ENCODE results near the gene SDCCAG8.

SDCCAG8 gene

DNA sequence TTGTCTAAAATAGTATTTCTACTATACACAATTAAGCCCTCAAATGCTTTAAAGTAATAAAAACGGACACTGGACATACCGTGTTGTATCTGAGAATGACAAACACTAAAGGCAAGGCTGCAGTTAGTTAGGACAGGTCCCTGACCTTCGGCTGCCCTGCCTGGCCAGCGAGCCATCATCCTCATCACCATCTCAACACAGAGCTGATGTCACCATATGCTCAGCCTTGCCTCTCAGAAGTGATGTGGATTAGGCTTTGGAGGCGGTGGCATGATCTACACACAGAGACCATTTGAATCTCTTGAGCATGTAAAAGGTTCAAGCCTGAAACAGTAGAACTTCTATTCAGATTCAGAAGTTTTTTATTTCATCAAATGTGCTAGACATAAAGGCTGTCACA, 244.7 kb downstream of the SDCCAG8 start:
- H3K4me1 ChIP-seq (ENCODE audit: control insufficient read depth, insufficient read depth, low read length), result no peaks in the 10 kb centered on the region
- no peaks in the 10 kb centered on the region for H3K27me3 ChIP-seq (ENCODE audit: control insufficient read depth, insufficient read depth, low read length)
- H3K9me3 ChIP-seq (ENCODE audit: control insufficient read depth, low read length), result no peaks in the 10 kb centered on the region
- H3K9ac ChIP-seq (ENCODE audit: low read length), result no peak overlapping the region
- no peak overlapping the region for H3K4me3 ChIP-seq (ENCODE audit: low read length)
- H3K36me3 ChIP-seq (ENCODE audit: control insufficient read depth, insufficient read depth, low read length), result no peaks in the 10 kb centered on the region

DNA sequence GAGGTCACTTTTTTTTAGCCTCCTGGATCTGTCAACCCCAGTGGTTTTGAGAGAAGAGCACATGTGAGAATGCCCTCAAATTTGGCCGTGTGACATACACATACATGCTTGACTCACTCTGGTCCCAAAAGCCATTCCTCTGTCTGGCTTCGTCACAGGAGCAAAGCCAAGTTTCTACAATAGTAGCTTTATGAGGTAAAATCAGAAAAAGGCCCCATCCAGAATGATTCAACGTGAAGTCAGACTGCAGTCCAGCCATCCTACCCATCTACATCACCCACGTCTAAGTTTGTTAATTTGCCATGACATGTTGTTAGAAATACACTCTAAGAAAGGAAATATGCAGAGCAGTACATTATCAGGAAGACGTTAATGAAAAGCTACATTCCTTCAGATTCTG, 245.2 kb downstream of the SDCCAG8 start:
- Histone ChIP-seq H3K27me3 (ENCODE audit: control insufficient read depth, insufficient read depth, low read length) (no peaks in the 10 kb centered on the region), H3K36me3 (ENCODE audit: control insufficient read depth, insufficient read depth, low read length) (no peaks in the 10 kb centered on the region), H3K4me3 (ENCODE audit: low read length) (no peak overlapping the region), H3K9me3 (ENCODE audit: control insufficient read depth, low read length) (no peaks in the 10 kb centered on the region), H3K4me1 (ENCODE audit: control insufficient read depth, insufficient read depth, low read length) (no peaks in the 10 kb centered on the region), H3K9ac (ENCODE audit: low read length) (no peak overlapping the region)

DNA sequence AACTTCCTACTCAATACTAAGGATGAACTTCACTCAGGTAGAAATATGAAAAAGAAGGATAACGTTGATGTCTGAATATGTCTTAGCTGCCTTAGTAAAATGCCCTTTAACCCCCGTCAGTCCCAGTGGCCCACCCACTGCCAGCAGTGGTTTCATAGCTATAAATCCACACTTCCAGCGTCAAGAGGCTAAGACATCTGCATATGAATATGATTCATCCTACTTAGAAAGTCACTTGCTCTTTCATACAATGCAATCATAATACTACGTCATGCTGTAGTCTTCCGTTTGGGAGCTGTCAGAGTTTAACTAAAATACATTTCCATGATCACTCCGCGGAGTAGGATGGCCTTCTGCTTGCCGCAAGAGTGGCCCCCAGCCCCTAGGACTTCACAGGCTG, 247.3 kb downstream of the SDCCAG8 start:
- Histone ChIP-seq H3K27me3 (ENCODE audit: control insufficient read depth, insufficient read depth, low read length) (no peaks in the 10 kb centered on the region), H3K36me3 (ENCODE audit: control insufficient read depth, insufficient read depth, low read length) (no peaks in the 10 kb centered on the region), H3K4me1 (ENCODE audit: control insufficient read depth, insufficient read depth, low read length) (no peaks in the 10 kb centered on the region), H3K9me3 (ENCODE audit: control insufficient read depth, low read length) (no peaks in the 10 kb centered on the region), H3K4me3 (ENCODE audit: low read length) (no peak overlapping the region), H3K9ac (ENCODE audit: low read length) (no peak overlapping the region)

DNA sequence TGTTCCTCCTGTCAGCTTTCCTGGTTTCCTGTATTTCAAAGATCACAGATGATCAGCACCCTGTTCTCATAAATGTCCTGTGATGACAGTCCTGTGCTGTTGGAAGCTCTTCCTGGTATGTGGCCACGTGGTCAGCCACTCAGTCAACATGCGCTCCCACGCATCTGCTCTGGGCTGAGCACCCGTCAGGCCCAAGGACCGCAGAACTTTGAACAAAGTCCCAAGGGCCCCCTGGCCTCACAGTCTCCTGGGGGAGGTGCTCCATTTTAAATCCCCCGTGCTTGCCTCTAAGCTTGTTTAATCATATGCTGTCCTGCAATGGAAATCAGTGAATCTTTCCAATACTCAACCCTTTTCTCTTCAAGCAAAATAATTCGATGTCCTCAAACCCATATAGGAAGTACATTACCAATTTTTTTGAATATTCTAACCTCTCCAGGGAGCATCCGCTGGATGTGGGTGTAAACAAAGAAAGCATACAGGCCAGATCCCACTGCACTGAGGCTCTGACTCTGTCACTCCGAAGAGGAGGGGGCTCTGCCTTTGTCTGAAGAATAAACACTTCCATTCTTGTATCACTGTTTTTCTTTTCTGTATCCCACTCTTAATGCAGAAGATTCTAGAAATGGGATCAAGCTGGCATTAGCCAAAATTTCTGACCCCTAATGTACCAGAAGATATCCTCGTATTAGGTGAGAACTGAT, 250.3 kb downstream of the SDCCAG8 start:
- no peaks in the 10 kb centered on the region for H3K27me3 ChIP-seq (ENCODE audit: control insufficient read depth, insufficient read depth, low read length)
- no peak overlapping the region for H3K9ac ChIP-seq (ENCODE audit: low read length)
- no peaks in the 10 kb centered on the region for H3K4me1 ChIP-seq (ENCODE audit: control insufficient read depth, insufficient read depth, low read length)
- H3K36me3 ChIP-seq (ENCODE audit: control insufficient read depth, insufficient read depth, low read length), result no peaks in the 10 kb centered on the region
- H3K4me3 ChIP-seq (ENCODE audit: low read length), result no peak overlapping the region
- no peaks in the 10 kb centered on the region for H3K9me3 ChIP-seq (ENCODE audit: control insufficient read depth, low read length)

DNA sequence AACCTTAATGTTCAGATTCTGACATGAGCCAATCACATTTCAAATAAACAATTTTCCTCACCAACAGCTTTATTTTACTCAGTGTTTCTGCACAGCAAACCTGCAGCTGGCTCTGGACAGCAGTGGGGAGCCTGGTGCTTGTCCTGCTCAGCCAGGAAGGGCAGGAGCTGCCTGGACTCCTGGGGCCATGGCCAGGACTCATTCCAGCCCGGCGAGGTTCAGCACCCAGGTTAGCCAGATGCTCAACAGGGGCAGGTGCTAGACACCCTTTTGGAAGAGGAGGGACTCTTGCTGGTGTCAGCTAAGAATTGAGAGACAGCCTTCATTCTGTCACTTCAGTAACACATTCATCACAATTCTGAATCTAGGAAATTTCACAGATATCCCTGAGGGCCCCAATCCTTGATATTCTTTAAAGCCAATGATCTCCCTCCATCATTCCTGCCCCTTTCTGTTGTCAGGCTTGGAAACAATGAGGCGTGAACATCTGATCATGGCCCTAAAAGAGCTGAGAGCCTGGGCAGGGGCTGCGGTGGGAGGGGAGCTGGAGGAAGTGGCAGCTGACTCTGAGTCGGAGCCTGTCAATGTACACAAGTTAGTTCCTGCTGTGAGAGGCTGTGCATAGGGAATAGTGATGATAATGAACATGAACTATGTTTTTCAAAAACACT, 251.3 kb downstream of the SDCCAG8 start:
- H3K27me3 ChIP-seq (ENCODE audit: control insufficient read depth, insufficient read depth, low read length), result no peaks in the 10 kb centered on the region
- no peaks in the 10 kb centered on the region for H3K36me3 ChIP-seq (ENCODE audit: control insufficient read depth, insufficient read depth, low read length)
- H3K4me1 ChIP-seq (ENCODE audit: control insufficient read depth, insufficient read depth, low read length), result no peaks in the 10 kb centered on the region
- no peak overlapping the region for H3K4me3 ChIP-seq (ENCODE audit: low read length)
- no peak overlapping the region for H3K9ac ChIP-seq (ENCODE audit: low read length)
- H3K9me3 ChIP-seq (ENCODE audit: control insufficient read depth, low read length), result no peaks in the 10 kb centered on the region

DNA sequence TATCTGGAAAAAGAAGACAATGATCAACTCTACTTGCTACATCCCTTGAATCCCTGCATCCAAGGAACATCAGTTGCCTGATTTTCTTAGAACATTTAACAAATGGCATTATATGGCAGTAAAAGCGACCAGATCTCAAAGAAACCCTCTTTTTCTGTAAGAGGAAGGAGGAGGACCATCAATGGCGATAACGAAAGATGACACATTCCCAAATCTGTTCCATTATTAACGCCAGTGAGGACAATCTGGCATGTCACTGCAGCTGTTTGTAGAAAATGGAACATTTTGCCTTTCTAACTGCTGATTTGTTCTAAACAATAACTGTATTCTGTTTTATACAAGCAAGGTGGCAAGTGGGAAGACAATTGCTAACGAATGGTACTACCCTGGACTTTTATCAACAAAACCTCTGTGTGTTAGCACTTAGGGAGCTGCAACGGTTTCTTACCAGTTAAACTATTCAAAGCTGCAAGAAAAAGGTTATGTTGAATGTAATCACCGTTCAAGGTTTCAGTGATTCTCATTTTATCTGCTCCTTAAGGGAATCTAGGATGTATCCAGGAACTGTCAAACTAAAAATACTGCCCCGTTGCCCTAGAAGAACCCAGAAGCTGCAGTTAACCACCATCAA, 251.9 kb downstream of the SDCCAG8 start:
- Histone ChIP-seq H3K36me3 (ENCODE audit: control insufficient read depth, insufficient read depth, low read length) (no peaks in the 10 kb centered on the region), H3K9ac (ENCODE audit: low read length) (no peak overlapping the region), H3K27me3 (ENCODE audit: control insufficient read depth, insufficient read depth, low read length) (no peaks in the 10 kb centered on the region), H3K9me3 (ENCODE audit: control insufficient read depth, low read length) (no peaks in the 10 kb centered on the region), H3K4me3 (ENCODE audit: low read length) (no peak overlapping the region), H3K4me1 (ENCODE audit: control insufficient read depth, insufficient read depth, low read length) (no peaks in the 10 kb centered on the region)

DNA sequence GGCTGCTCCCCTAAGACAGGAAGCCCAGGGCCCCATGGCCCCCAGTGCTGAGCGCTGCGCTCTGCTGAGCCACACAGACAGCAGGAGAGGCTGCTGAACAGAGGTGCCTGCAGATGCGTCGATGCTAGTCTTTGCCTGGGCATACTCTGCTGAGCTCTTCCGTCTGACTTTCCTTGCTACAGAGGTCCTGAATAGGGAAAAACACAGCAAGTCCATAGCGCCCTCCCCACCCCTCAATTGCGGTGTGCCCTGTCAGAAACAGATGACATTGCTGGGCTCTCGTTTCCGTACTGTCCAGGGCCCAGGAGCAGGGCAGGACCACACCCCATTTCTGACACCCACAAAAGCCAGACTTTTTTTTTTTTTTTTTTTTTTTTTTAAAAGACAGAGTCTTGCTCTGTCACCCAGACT, 252.5 kb downstream of the SDCCAG8 start:
- H3K36me3 ChIP-seq (ENCODE audit: control insufficient read depth, insufficient read depth, low read length), result no peaks in the 10 kb centered on the region
- H3K4me1 ChIP-seq (ENCODE audit: control insufficient read depth, insufficient read depth, low read length), result no peaks in the 10 kb centered on the region
- no peaks in the 10 kb centered on the region for H3K27me3 ChIP-seq (ENCODE audit: control insufficient read depth, insufficient read depth, low read length)
- no peaks in the 10 kb centered on the region for H3K9me3 ChIP-seq (ENCODE audit: control insufficient read depth, low read length)
- no peak overlapping the region for H3K4me3 ChIP-seq (ENCODE audit: low read length)
- no peak overlapping the region for H3K9ac ChIP-seq (ENCODE audit: low read length)

DNA sequence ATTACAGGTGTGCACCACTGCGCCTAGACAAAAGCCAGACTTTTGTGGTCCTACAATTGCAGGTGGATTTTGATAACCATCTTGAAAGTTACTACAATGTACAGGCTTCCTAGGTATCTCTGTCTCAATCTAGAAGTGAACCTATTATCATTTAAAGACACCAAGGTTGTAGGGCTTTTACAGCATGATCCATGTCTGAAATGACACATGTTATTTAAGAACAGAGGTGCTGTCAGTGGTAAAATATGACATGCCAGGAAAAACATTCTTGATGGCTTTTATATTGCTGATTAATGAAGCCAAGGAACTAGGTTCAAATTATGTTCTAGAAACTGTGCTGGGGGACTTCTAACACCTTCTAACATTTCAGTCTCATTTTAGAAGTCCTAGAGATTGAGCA, 253.1 kb downstream of the SDCCAG8 start:
- no peaks in the 10 kb centered on the region for H3K4me1 ChIP-seq (ENCODE audit: control insufficient read depth, insufficient read depth, low read length)
- no peaks in the 10 kb centered on the region for H3K9me3 ChIP-seq (ENCODE audit: control insufficient read depth, low read length)
- H3K4me3 ChIP-seq (ENCODE audit: low read length), result no peak overlapping the region
- H3K9ac ChIP-seq (ENCODE audit: low read length), result no peak overlapping the region
- no peaks in the 10 kb centered on the region for H3K27me3 ChIP-seq (ENCODE audit: control insufficient read depth, insufficient read depth, low read length)
- H3K36me3 ChIP-seq (ENCODE audit: control insufficient read depth, insufficient read depth, low read length), result no peaks in the 10 kb centered on the region

DNA sequence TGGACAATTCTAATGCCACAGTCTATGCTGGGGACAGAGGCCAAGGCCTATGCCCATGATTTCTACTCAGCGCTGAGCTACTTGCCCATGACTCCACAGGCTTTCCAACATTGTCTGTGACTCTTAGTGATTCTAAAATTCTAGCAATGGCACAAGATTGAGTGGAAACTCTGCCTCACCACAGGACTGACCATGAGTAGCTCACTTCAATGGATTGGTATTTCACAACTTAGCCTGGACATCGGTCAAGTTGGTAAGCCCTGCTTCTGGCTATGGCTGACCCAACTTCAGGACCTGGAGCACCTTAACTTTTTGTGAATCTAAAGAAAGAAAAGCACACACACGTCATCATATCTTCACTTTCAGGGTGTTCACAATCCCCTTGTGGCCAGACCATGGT, 255.1 kb downstream of the SDCCAG8 start:
- Histone ChIP-seq H3K9ac (ENCODE audit: low read length) (no peak overlapping the region), H3K36me3 (ENCODE audit: control insufficient read depth, insufficient read depth, low read length) (no peaks in the 10 kb centered on the region), H3K9me3 (ENCODE audit: control insufficient read depth, low read length) (no peaks in the 10 kb centered on the region), H3K4me1 (ENCODE audit: control insufficient read depth, insufficient read depth, low read length) (no peaks in the 10 kb centered on the region), H3K4me3 (ENCODE audit: low read length) (no peak overlapping the region), H3K27me3 (ENCODE audit: control insufficient read depth, insufficient read depth, low read length) (no peaks in the 10 kb centered on the region)

DNA sequence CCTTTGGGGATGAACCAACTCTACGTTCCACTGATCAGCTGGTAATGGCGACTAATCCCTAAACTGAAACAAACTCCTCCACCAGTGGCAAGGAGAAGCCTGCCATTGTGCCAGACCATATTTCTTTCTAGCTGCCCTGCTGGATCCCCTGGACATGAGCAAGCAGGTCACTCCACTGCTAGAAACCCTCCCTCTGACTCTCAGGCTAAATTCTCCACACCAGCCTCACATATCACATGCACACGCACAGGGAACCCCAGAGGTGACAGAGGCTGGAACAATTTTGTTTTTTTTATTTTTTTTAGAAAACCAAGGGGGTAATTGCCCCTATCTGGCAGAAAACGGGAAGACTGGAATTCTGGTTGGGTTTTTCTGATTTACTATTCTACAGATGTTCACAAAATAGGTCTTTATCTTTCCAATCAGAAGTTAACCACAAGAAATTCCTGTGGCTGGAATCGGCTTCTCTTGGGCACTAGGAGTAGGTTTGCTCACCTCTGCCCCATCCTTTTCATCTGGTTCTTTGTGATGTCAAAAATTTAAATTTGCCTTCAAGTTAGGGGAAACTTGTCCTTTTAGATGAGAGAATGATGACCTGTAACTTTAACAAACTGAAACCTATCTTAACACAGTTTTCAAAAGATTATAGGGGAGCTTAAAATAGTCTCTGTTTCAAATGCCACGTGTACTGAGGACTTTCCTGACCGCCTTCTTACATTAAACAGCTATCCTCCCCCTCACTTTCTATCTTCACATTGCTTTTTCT, 258.1 kb downstream of the SDCCAG8 start:
- Histone ChIP-seq H3K4me1 (ENCODE audit: control insufficient read depth, insufficient read depth, low read length) (no peaks in the 10 kb centered on the region), H3K9ac (ENCODE audit: low read length) (no peak overlapping the region), H3K9me3 (ENCODE audit: control insufficient read depth, low read length) (no peaks in the 10 kb centered on the region), H3K36me3 (ENCODE audit: control insufficient read depth, insufficient read depth, low read length) (no peaks in the 10 kb centered on the region), H3K4me3 (ENCODE audit: low read length) (no peak overlapping the region), H3K27me3 (ENCODE audit: control insufficient read depth, insufficient read depth, low read length) (no peaks in the 10 kb centered on the region)

DNA sequence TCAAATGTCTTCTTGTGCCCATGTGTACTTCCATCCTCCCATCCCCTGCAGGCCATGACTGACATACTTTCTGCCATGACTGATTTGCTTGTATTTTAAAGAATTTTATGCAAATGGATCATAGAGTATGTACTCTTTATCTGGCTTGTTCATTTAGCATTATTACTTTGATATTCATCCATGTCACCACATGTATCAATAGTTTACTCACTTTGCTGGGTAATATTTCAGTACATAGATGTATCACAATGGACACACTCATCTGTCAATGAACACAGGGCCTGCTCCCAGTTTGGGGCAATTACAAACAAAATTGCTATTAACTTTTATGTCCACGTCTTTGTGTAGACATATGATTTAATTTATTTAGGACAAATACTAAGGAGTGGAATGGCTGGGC, 259.1 kb downstream of the SDCCAG8 start:
- no peaks in the 10 kb centered on the region for H3K9me3 ChIP-seq (ENCODE audit: control insufficient read depth, low read length)
- H3K27me3 ChIP-seq (ENCODE audit: control insufficient read depth, insufficient read depth, low read length), result no peaks in the 10 kb centered on the region
- no peak overlapping the region for H3K9ac ChIP-seq (ENCODE audit: low read length)
- no peak overlapping the region for H3K4me3 ChIP-seq (ENCODE audit: low read length)
- no peaks in the 10 kb centered on the region for H3K36me3 ChIP-seq (ENCODE audit: control insufficient read depth, insufficient read depth, low read length)
- H3K4me1 ChIP-seq (ENCODE audit: control insufficient read depth, insufficient read depth, low read length), result no peaks in the 10 kb centered on the region

DNA sequence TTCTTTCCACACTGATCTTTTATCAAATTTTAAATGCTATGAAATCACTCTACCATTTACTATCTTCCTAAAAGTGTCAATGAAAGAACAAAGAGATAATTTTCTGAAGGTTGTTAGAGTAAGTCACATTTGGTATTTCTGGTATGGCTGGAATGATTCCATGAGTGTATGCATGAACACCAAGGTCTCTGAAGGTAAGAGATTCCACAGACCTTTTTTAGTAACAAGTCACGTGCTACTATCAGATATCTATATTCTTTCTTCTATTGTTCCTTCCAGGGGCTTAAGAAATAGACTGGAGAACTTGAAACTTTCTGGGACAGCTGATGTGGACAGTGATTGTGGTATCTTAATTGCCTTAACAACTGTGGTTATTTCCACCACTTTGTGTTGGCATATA, 265.0 kb downstream of the SDCCAG8 start:
- Histone ChIP-seq H3K27me3 (ENCODE audit: control insufficient read depth, insufficient read depth, low read length) (no peaks in the 10 kb centered on the region), H3K4me1 (ENCODE audit: control insufficient read depth, insufficient read depth, low read length) (no peaks in the 10 kb centered on the region), H3K9me3 (ENCODE audit: control insufficient read depth, low read length) (no peaks in the 10 kb centered on the region), H3K36me3 (ENCODE audit: control insufficient read depth, insufficient read depth, low read length) (no peaks in the 10 kb centered on the region), H3K4me3 (ENCODE audit: low read length) (no peak overlapping the region), H3K9ac (ENCODE audit: low read length) (no peak overlapping the region)

Data from mucosa of stomach (tissue), 1 donor.